ENCODE measurements around the gene KLK8. TPM values are rescaled to one million over a fixed set of nuclear protein-coding genes. Genes with fewer than 3 reads are reported as not detected.

Gene KLK8
- total RNA-seq, 2 donors from 2014 or later = not detected

- Mint-ChIP-seq H3K4me1 (ENCODE audit: low read depth) (no peaks in the 10 kb centered on the region), H3K4me3 (no peak within 1 kb of the TSS), H3K9me3 (no peaks in the 10 kb centered on the region), H3K27ac (no peak within 1 kb of the TSS), H3K36me3 (ENCODE audit: insufficient read depth in 2 of 2) (no peaks in the 10 kb centered on the region), H3K27me3 (ENCODE audit: low read depth) (peaks cover 37% of the 10 kb centered on the region)
- ATAC-seq (replicated peaks in 1 of 2) = no peak
- no peak for DNase-seq
These were observed 32.0 kb downstream of the KLK8 start, which contains the start of gene KLK6 for GRCh38 chr19:50969413-50969760. Gene KLK6 (minus strand): TSS chr19:50969591. CDS start chr19:50968104, 1,487 bp downstream.

GRCh38 chr19:50968716-50969412, 32.5 kb downstream of the KLK8 start:
- H3K4me1 Mint-ChIP-seq (ENCODE audit: low read depth) = no peaks in the 10 kb centered on the region
- ATAC-seq (replicated peaks in 1 of 2) = no peak
- H3K9me3 Mint-ChIP-seq = peaks cover 0 to 2% of the 10 kb centered on the region in 2 donors

GRCh38 chr19:50967929-50968715, 33.3 kb downstream of the KLK8 start:
- peaks cover 0 to 4% of the 10 kb centered on the region in 2 donors for H3K9me3 Mint-ChIP-seq
- ATAC-seq (replicated peaks in 1 of 2) (no peak), DNase-seq (no peak)
- peaks cover 44% of the 10 kb centered on the region for H3K27me3 Mint-ChIP-seq (ENCODE audit: low read depth)
- H3K36me3 Mint-ChIP-seq (ENCODE audit: insufficient read depth in 2 of 2) = no peaks in the 10 kb centered on the region
- H3K4me3 Mint-ChIP-seq = no peak overlapping the region
- H3K4me1 Mint-ChIP-seq (ENCODE audit: low read depth) = no peaks in the 10 kb centered on the region
- H3K27ac Mint-ChIP-seq = no peak overlapping the region

More at GRCh38 chr19:50968716-50969412, 32.5 kb downstream of the KLK8 start:
- H3K27me3 Mint-ChIP-seq (ENCODE audit: low read depth) = peaks cover 41% of the 10 kb centered on the region
- no peak overlapping the region for H3K27ac Mint-ChIP-seq
- no peak overlapping the region for H3K4me3 Mint-ChIP-seq
- H3K36me3 Mint-ChIP-seq (ENCODE audit: insufficient read depth in 2 of 2) = no peaks in the 10 kb centered on the region
- no peak for DNase-seq

GRCh38 chr19:50964266-50964665, 37.1 kb downstream of the KLK8 start:
- Mint-ChIP-seq H3K4me3 (no peak overlapping the region), H3K4me1 (ENCODE audit: low read depth) (no peaks in the 10 kb centered on the region), H3K27ac (no peak overlapping the region), H3K36me3 (ENCODE audit: insufficient read depth in 2 of 2) (peaks cover 0 to 2% of the 10 kb centered on the region in 2 donors), H3K9me3 (peaks cover 13 to 18% of the 10 kb centered on the region in 2 donors), H3K27me3 (ENCODE audit: low read depth) (peaks cover 27% of the 10 kb centered on the region)
- no peak for DNase-seq
- no peak for ATAC-seq (replicated peaks in 1 of 2)

GRCh38 chr19:50963381-50963780, 38.0 kb downstream of the KLK8 start:
- Mint-ChIP-seq H3K4me1 (ENCODE audit: low read depth) (no peaks in the 10 kb centered on the region), H3K36me3 (ENCODE audit: insufficient read depth in 2 of 2) (peaks cover 0 to 3% of the 10 kb centered on the region in 2 donors), H3K27me3 (ENCODE audit: low read depth) (peaks cover 36% of the 10 kb centered on the region), H3K9me3 (peaks cover 13 to 19% of the 10 kb centered on the region in 2 donors), H3K4me3 (no peak overlapping the region), H3K27ac (no peak overlapping the region)
- no peak for ATAC-seq (replicated peaks in 1 of 2)
- DNase-seq = no peak

- H3K27ac Mint-ChIP-seq = no peak overlapping the region
- peaks cover 13 to 19% of the 10 kb centered on the region in 2 donors for H3K9me3 Mint-ChIP-seq
- ATAC-seq (replicated peaks in 1 of 2) = no peak
- peaks cover 0 to 3% of the 10 kb centered on the region in 2 donors for H3K36me3 Mint-ChIP-seq (ENCODE audit: insufficient read depth in 2 of 2)
- no peaks in the 10 kb centered on the region for H3K4me1 Mint-ChIP-seq (ENCODE audit: low read depth)
- DNase-seq = no peak
- peaks cover 34% of the 10 kb centered on the region for H3K27me3 Mint-ChIP-seq (ENCODE audit: low read depth)
- H3K4me3 Mint-ChIP-seq = no peak overlapping the region
These were observed 39.2 kb downstream of the KLK8 start for GRCh38 chr19:50962245-50962644.

- peaks cover 13 to 19% of the 10 kb centered on the region in 2 donors for H3K9me3 Mint-ChIP-seq
- no peak overlapping the region for H3K27ac Mint-ChIP-seq
- H3K4me3 Mint-ChIP-seq = no peak overlapping the region
- peaks cover 32% of the 10 kb centered on the region for H3K27me3 Mint-ChIP-seq (ENCODE audit: low read depth)
- ATAC-seq (replicated peaks in 1 of 2) (no peak), DNase-seq (no peak)
- H3K4me1 Mint-ChIP-seq (ENCODE audit: low read depth) = no peaks in the 10 kb centered on the region
- H3K36me3 Mint-ChIP-seq (ENCODE audit: insufficient read depth in 2 of 2) = peaks cover 0 to 3% of the 10 kb centered on the region in 2 donors
These were observed 41.5 kb downstream of the KLK8 start for GRCh38 chr19:50959731-50960500.

GRCh38 chr19:50957587-50957986, 43.8 kb downstream of the KLK8 start:
- H3K4me1 Mint-ChIP-seq (ENCODE audit: low read depth) = no peaks in the 10 kb centered on the region
- peaks cover 0 to 3% of the 10 kb centered on the region in 2 donors for H3K36me3 Mint-ChIP-seq (ENCODE audit: insufficient read depth in 2 of 2)
- ATAC-seq (replicated peaks in 1 of 2) (no peak), DNase-seq (no peak)
- H3K9me3 Mint-ChIP-seq = peaks cover 9 to 10% of the 10 kb centered on the region in 2 donors
- H3K4me3 Mint-ChIP-seq = no peak overlapping the region
- H3K27ac Mint-ChIP-seq = no peak overlapping the region
- H3K27me3 Mint-ChIP-seq (ENCODE audit: low read depth) = peaks cover 41% of the 10 kb centered on the region

GRCh38 chr19:50952910-50953309, 48.5 kb downstream of the KLK8 start, which contains the start of gene KLK5:
Gene KLK5 (minus strand): TSS chr19:50953038. CDS start chr19:50952657, 381 bp downstream.
- Mint-ChIP-seq H3K4me3 (no peak within 1 kb of the TSS), H3K27me3 (ENCODE audit: low read depth) (peaks cover 38% of the 10 kb centered on the region), H3K27ac (no peak within 1 kb of the TSS), H3K4me1 (ENCODE audit: low read depth) (no peaks in the 10 kb centered on the region), H3K36me3 (ENCODE audit: insufficient read depth in 2 of 2) (no peaks in the 10 kb centered on the region), H3K9me3 (no peaks in the 10 kb centered on the region)
- DNase-seq = no peak
- ATAC-seq (replicated peaks in 1 of 2) = no peak

- ATAC-seq (replicated peaks in 1 of 2) = no peak
- no peak overlapping the region for H3K4me3 Mint-ChIP-seq
- no peak overlapping the region for H3K27ac Mint-ChIP-seq
- H3K9me3 Mint-ChIP-seq = no peaks in the 10 kb centered on the region
- no peaks in the 10 kb centered on the region for H3K4me1 Mint-ChIP-seq (ENCODE audit: low read depth)
- no peaks in the 10 kb centered on the region for H3K36me3 Mint-ChIP-seq (ENCODE audit: insufficient read depth in 2 of 2)
- DNase-seq = no peak
- peaks cover 27% of the 10 kb centered on the region for H3K27me3 Mint-ChIP-seq (ENCODE audit: low read depth)
These were observed 51.5 kb downstream of the KLK8 start for GRCh38 chr19:50949861-50950260.

- peaks cover 24% of the 10 kb centered on the region for H3K27me3 Mint-ChIP-seq (ENCODE audit: low read depth)
- H3K4me1 Mint-ChIP-seq (ENCODE audit: low read depth) = no peaks in the 10 kb centered on the region
- ATAC-seq (replicated peaks in 1 of 2) (no peak), DNase-seq (no peak)
- H3K9me3 Mint-ChIP-seq = no peaks in the 10 kb centered on the region
- no peaks in the 10 kb centered on the region for H3K36me3 Mint-ChIP-seq (ENCODE audit: insufficient read depth in 2 of 2)
- no peak overlapping the region for H3K4me3 Mint-ChIP-seq
- H3K27ac Mint-ChIP-seq = no peak overlapping the region
These were observed 54.3 kb downstream of the KLK8 start for GRCh38 chr19:50947123-50947522.
